Measurements from ENCODE around the gene PGLYRP4.

DNA sequence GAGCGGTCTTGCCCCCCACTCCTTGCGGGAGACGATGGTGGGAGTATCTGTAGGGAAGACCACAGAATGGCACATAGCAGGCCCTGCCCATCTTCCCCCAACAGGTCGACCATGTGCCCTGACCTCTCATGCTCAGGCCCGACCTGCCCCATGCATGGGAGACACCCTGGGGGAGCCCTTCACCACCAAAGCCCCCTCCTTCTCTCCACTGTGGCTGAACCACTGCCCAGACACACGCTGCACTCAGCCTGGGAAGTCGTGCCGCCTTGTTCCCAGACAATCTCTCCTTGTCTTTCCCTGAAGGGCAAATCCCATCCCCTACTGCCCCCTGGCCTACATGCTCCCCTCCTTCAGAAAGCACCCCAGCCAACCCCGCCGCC, 41.4 kb downstream of the PGLYRP4 start:
- TF ChIP-seq, protein P1, sequence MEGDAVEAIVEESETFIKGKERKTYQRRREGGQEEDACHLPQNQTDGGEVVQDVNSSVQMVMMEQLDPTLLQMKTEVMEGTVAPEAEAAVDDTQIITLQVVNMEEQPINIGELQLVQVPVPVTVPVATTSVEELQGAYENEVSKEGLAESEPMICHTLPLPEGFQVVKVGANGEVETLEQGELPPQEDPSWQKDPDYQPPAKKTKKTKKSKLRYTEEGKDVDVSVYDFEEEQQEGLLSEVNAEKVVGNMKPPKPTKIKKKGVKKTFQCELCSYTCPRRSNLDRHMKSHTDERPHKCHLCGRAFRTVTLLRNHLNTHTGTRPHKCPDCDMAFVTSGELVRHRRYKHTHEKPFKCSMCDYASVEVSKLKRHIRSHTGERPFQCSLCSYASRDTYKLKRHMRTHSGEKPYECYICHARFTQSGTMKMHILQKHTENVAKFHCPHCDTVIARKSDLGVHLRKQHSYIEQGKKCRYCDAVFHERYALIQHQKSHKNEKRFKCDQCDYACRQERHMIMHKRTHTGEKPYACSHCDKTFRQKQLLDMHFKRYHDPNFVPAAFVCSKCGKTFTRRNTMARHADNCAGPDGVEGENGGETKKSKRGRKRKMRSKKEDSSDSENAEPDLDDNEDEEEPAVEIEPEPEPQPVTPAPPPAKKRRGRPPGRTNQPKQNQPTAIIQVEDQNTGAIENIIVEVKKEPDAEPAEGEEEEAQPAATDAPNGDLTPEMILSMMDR (IDR thresholded peaks at IDR 0.05; ENCODE audit: low read length): no peak
- TF ChIP-seq EZH2 (optimal IDR thresholded peaks at IDR 0.05; ENCODE audit: low read depth, low read length): no peak
